ENCODE results near the gene ST8SIA1. TPM values are rescaled to one million over a fixed set of nuclear protein-coding genes. Genes with fewer than 3 reads are reported as not detected.

Gene ST8SIA1
- total and polyA plus RNA-seq, 5 experiments from 2014 or later: 0.37 to 1.7 (median 1.0) TPM; not detected in 1

- H3K27me3 Mint-ChIP-seq: peaks cover 0 to 2% (median 0%) of the 10 kb centered on the region in 5 donors
- no peaks in the 10 kb centered on the region for H3K36me3 Mint-ChIP-seq
- ATAC-seq (no peak), DNase-seq (no peak)
- no peak overlapping the region for H3K27ac Mint-ChIP-seq
- H3K9me3 Mint-ChIP-seq: peaks cover 0 to 5% (median 0%) of the 10 kb centered on the region in 9 donors
- no peak overlapping the region for H3K4me3 Mint-ChIP-seq
- no peaks in the 10 kb centered on the region for H3K4me1 Mint-ChIP-seq
- POLR2A ChIA-PET: no interaction called here
These were observed 123.4 kb downstream of the ST8SIA1 start for GRCh38 chr12:22211128-22211527.

DNA sequence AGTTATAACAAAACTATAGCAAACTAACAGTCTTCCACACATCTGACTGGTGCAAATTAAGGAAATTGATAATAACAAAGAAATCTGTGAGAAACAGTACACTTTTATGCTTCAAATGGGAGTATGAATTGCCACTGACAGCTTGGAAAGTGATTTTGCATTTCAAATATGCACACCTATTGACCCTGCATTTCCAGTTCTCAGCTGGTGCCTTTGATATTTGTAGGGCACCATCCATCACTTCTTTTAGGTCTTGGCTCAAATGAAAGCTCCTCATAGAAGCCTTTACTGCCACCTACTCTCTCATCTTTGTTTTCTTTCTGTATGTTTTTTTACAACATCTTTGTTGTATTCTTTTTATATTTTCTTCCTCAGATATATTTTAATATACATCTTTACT, 125.1 kb downstream of the ST8SIA1 start:
- H3K9me3 Mint-ChIP-seq: peaks cover 0 to 9% (median 2%) of the 10 kb centered on the region in 9 donors
- POLR2A ChIA-PET: no interaction called here
- H3K36me3 Mint-ChIP-seq: peaks cover 0 to 5% (median 0%) of the 10 kb centered on the region in 3 donors
- DNase-seq: no peak
- no peak overlapping the region for H3K27ac Mint-ChIP-seq
- H3K4me1 Mint-ChIP-seq: no peaks in the 10 kb centered on the region
- H3K4me3 Mint-ChIP-seq: no peak overlapping the region
- ATAC-seq: no peak
- H3K27me3 Mint-ChIP-seq: peaks cover 0 to 9% (median 0%) of the 10 kb centered on the region in 5 donors

- Mint-ChIP-seq H3K36me3 (peaks cover 0 to 27% (median 10%) of the 10 kb centered on the region in 3 donors), H3K27me3 (peaks cover 0 to 27% (median 4%) of the 10 kb centered on the region in 5 donors), H3K9me3 (peaks cover 5 to 20% (median 13%) of the 10 kb centered on the region in 9 donors), H3K4me3 (no peak overlapping the region), H3K27ac (no peak overlapping the region), H3K4me1 (no peaks in the 10 kb centered on the region)
- DNase-seq: no peak
- ATAC-seq: no peak
- POLR2A ChIA-PET: no interaction called here
These were observed 128.3 kb downstream of the ST8SIA1 start for GRCh38 chr12:22206111-22206728.

DNA sequence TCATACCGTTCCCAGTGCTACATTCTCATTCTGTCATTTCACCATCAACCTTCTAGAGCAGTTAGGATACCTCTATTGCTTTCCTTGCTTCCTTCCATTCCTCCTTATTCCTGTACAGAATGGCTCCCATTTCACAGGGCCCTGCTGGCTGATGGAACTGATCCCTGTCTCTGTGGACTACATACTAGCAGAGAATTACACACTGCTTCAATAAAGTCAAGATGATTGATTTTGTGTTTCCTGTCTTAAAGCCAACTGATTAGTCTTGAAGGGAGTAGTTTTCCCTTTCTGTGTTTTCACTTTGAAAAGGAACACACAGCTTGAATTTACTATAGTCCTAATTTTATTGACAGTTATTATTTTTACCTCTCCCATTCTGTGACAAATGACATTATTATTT, 130.1 kb downstream of the ST8SIA1 start:
- ATAC-seq (no peak), DNase-seq (no peak)
- peaks cover 5 to 20% (median 13%) of the 10 kb centered on the region in 9 donors for H3K9me3 Mint-ChIP-seq
- H3K4me1 Mint-ChIP-seq: no peaks in the 10 kb centered on the region
- peaks cover 0 to 27% (median 4%) of the 10 kb centered on the region in 5 donors for H3K27me3 Mint-ChIP-seq
- no peak overlapping the region for H3K27ac Mint-ChIP-seq
- H3K4me3 Mint-ChIP-seq: no peak overlapping the region
- H3K36me3 Mint-ChIP-seq: peaks cover 0 to 27% (median 10%) of the 10 kb centered on the region in 3 donors
- POLR2A ChIA-PET: no interaction called here

DNA sequence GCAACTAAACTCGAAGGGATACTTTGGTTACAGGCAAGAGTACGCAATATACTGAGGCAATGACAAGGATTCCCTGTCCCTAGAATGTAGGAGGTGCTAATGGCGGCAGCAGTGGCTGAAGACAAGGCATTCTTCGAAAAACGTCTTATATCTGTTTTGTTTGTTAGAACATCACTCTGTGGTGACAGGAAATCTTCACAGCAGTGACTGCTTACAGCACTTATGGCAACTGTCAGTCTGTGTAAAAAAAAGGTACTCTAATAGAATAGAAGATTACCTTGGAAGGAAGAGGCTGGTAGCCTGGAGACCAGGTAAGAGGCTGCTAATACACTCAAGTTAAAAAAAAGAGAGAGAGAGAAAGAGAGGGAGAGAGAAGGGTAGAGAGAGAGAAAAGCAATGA, 131.7 kb downstream of the ST8SIA1 start:
- H3K27me3 Mint-ChIP-seq: peaks cover 0 to 27% (median 4%) of the 10 kb centered on the region in 5 donors
- H3K9me3 Mint-ChIP-seq: peaks cover 5 to 20% (median 13%) of the 10 kb centered on the region in 9 donors
- H3K36me3 Mint-ChIP-seq: peaks cover 0 to 27% (median 10%) of the 10 kb centered on the region in 3 donors
- no peak overlapping the region for H3K4me3 Mint-ChIP-seq
- DNase-seq (no peak), ATAC-seq (no peak)
- H3K4me1 Mint-ChIP-seq: no peaks in the 10 kb centered on the region
- POLR2A ChIA-PET: no interaction called here
- H3K27ac Mint-ChIP-seq: no peak overlapping the region

DNA sequence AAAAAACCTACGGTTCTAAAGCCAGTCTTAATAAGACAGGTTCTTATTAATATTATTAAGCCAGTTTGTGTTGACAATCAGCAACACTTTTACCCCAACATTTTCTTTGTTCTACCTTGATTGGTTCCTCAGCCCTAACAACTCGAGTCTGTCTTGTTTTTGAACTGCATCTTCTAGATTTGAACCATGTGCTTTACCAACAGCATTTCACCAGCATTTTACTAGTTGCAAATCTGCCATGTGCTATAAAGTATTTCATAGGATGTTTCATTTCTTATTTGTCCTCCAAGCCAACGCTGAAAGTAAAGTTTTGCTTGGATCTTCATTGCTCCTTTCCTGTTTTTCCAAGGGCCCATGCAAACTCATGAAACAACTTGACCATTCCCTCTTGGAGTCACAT, 133.4 kb downstream of the ST8SIA1 start:
- peaks cover 5 to 20% (median 13%) of the 10 kb centered on the region in 9 donors for H3K9me3 Mint-ChIP-seq
- no peaks in the 10 kb centered on the region for H3K4me1 Mint-ChIP-seq
- peaks cover 0 to 27% (median 10%) of the 10 kb centered on the region in 3 donors for H3K36me3 Mint-ChIP-seq
- no peak overlapping the region for H3K27ac Mint-ChIP-seq
- DNase-seq (no peak), ATAC-seq (no peak)
- H3K4me3 Mint-ChIP-seq: no peak overlapping the region
- POLR2A ChIA-PET: no interaction called here
- H3K27me3 Mint-ChIP-seq: peaks cover 0 to 27% (median 4%) of the 10 kb centered on the region in 5 donors

DNA sequence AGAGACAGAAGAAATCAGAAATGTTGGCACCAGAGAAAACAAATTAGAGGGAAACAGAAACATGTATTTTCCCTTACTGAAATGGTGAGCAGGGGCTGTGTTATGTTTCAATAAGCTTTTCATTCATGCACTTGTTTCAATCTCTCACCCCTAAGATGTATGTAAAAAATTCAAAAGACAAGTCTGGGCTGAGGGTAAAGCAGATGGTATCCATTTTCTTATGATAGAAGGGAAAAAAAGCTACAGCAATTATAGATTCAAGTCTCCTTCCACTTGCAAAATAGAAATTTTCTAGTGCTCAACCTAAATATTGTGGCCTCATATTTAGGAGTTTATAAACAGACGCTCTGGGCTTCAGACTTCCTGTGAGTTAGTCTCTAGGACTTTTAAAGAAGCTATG, 138.3 kb downstream of the ST8SIA1 start:
- ATAC-seq: no peak
- Mint-ChIP-seq H3K4me3 (no peak overlapping the region), H3K4me1 (no peaks in the 10 kb centered on the region), H3K9me3 (no peaks in the 10 kb centered on the region), H3K27ac (no peak overlapping the region), H3K27me3 (no peaks in the 10 kb centered on the region), H3K36me3 (no peaks in the 10 kb centered on the region)
- no peak for DNase-seq
- POLR2A ChIA-PET: no interaction called here

DNA sequence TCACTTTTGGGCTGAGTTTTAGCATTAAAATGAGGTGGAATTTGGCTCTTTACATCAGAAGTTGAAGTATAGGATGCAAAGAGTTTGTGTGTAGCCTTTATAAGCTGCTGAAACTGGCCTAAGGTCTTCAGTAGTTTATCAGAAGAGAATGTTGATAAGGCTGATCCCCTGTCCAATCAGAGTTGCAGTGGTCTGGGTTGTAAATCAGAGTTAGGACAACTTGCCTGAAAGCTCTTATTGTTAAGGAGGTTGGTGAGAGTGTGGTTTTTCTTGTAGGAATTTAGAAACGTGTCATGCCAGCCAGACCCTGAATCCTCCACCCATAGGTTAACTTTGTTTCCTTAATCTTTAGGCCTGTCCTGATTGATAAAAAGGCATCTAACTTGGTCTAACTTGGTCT, 143.5 kb downstream of the ST8SIA1 start:
- no peaks in the 10 kb centered on the region for H3K36me3 Mint-ChIP-seq
- no peaks in the 10 kb centered on the region for H3K27me3 Mint-ChIP-seq
- DNase-seq: no peak
- no peak overlapping the region for H3K4me3 Mint-ChIP-seq
- POLR2A ChIA-PET: no interaction called here
- no peak overlapping the region for H3K27ac Mint-ChIP-seq
- no peaks in the 10 kb centered on the region for H3K9me3 Mint-ChIP-seq
- ATAC-seq: no peak
- peaks cover 0 to 2% (median 0%) of the 10 kb centered on the region in 4 donors for H3K4me1 Mint-ChIP-seq

DNA sequence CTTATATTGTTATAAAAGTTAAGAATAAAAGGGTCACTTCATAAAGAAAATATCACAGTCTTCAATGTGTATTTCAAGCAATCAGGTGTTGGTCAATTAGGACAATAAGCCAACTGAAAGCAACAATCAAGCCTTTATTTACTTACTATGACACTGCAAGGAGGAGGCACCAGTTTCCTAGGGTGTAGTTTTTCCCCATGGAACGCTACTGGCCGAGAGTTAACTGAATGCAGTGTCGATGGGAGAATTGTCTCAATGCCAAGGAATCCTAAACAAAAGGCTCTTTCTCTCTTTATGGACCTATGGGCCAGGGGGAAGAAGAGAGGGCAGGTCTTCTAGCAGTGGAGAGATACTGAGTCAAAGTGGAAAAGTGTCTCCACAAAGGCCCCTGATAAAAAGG, 146.1 kb downstream of the ST8SIA1 start:
- H3K36me3 Mint-ChIP-seq: no peaks in the 10 kb centered on the region
- POLR2A ChIA-PET: no interaction called here
- peaks cover 0 to 2% (median 0%) of the 10 kb centered on the region in 4 donors for H3K4me1 Mint-ChIP-seq
- H3K27ac Mint-ChIP-seq: no peak overlapping the region
- no peak overlapping the region for H3K4me3 Mint-ChIP-seq
- no peak for DNase-seq
- no peaks in the 10 kb centered on the region for H3K9me3 Mint-ChIP-seq
- ATAC-seq: no peak
- H3K27me3 Mint-ChIP-seq: no peaks in the 10 kb centered on the region

DNA sequence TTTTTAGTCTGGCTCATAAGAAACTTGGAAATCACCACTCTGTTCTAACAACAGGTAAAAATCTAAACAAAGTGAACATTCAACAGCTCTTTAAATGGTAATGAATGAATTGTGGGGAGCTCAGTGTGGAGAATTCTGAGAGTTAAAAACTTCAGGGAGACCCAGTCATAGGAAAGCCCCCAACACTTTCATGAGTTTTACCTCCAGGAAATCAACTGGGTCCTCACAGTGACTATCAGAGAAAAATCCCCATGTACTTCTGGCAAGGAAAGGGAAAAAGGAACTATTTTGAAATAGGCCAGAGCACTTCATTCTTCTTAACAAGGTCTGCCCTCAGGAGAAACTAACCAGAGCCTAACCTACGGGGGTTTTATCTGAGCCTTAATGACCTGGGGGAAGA, 153.8 kb downstream of the ST8SIA1 start:
- Mint-ChIP-seq H3K9me3 (peaks cover 0 to 2% (median 0%) of the 10 kb centered on the region in 9 donors), H3K36me3 (peaks cover 0 to 3% (median 0%) of the 10 kb centered on the region in 3 donors), H3K4me3 (no peak overlapping the region), H3K27ac (no peak overlapping the region), H3K27me3 (peaks cover 0 to 2% (median 0%) of the 10 kb centered on the region in 5 donors), H3K4me1 (no peaks in the 10 kb centered on the region)
- ATAC-seq (no peak), DNase-seq (no peak)
- POLR2A ChIA-PET: no interaction called here

DNA sequence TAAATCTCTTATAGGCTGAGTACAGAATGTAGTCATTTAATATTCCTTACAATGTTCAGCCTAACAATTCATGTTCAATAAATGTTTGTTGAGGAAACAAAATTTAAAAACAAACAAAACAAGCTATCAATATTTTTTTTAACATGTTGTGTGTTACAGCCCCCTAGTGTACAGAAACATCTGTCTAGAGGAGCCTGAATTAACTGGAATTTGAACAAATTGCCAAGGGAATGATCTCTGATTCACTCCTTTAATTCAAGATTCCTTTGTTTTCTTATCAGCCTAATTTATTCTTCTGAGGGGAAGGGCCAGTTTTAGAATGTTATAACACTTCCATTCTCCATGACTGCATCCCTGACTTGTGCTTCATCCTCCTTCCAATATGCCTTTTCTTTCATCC, 161.3 kb downstream of the ST8SIA1 start:
- Mint-ChIP-seq H3K9me3 (no peaks in the 10 kb centered on the region), H3K36me3 (peaks cover 0 to 3% (median 0%) of the 10 kb centered on the region in 3 donors), H3K4me1 (peaks cover 2 to 6% (median 4%) of the 10 kb centered on the region in 4 donors), H3K27me3 (peaks cover 0 to 5% (median 0%) of the 10 kb centered on the region in 5 donors), H3K27ac (no peak overlapping the region), H3K4me3 (no peak overlapping the region)
- DNase-seq (no peak), ATAC-seq (no peak)
- POLR2A ChIA-PET: no interaction called here

GRCh38 chr12:22172501-22172900, 162.0 kb downstream of the ST8SIA1 start:
- Mint-ChIP-seq H3K4me3 (no peak overlapping the region), H3K27me3 (peaks cover 0 to 5% (median 0%) of the 10 kb centered on the region in 5 donors), H3K9me3 (no peaks in the 10 kb centered on the region), H3K4me1 (peaks cover 2 to 6% (median 4%) of the 10 kb centered on the region in 4 donors), H3K27ac (peak overlapping the region in 1 of 10 donors; percentile 51), H3K36me3 (peaks cover 0 to under 1% (median 0%) of the 10 kb centered on the region in 3 donors)
- ATAC-seq (no peak), DNase-seq (no peak)
- POLR2A ChIA-PET: no interaction called here

- H3K4me1 Mint-ChIP-seq: peaks cover 5 to 17% (median 15%) of the 10 kb centered on the region in 4 donors
- H3K27me3 Mint-ChIP-seq: peaks cover 0 to 3% (median 0%) of the 10 kb centered on the region in 5 donors
- ATAC-seq: no peak
- H3K36me3 Mint-ChIP-seq: no peaks in the 10 kb centered on the region
- peak overlapping the region in 1 of 10 donors; percentile 20 for H3K27ac Mint-ChIP-seq
- no peak overlapping the region for H3K4me3 Mint-ChIP-seq
- POLR2A ChIA-PET: no interaction called here
- no peaks in the 10 kb centered on the region for H3K9me3 Mint-ChIP-seq
- DNase-seq: no peak
These were observed 165.1 kb downstream of the ST8SIA1 start for GRCh38 chr12:22169376-22169775.

Measured in naive thymus-derived CD8-positive, alpha-beta T cell (primary cell).